Activated CD4-positive, CD25-positive, alpha-beta regulatory T cell (primary cell): Measurements from ENCODE around the gene KLHDC10.
"Not testable (repeated sequence)": the region's sequence is repeated elsewhere in the genome, so short reads cannot be mapped to it uniquely, and the experiment has no call there.

Experiments used
- DNase-seq, 4 experiments: peaks; one replicate each; lab custom pipeline; 2025; lab: John Stamatoyannopoulos, UW

KLHDC10 gene

DNA sequence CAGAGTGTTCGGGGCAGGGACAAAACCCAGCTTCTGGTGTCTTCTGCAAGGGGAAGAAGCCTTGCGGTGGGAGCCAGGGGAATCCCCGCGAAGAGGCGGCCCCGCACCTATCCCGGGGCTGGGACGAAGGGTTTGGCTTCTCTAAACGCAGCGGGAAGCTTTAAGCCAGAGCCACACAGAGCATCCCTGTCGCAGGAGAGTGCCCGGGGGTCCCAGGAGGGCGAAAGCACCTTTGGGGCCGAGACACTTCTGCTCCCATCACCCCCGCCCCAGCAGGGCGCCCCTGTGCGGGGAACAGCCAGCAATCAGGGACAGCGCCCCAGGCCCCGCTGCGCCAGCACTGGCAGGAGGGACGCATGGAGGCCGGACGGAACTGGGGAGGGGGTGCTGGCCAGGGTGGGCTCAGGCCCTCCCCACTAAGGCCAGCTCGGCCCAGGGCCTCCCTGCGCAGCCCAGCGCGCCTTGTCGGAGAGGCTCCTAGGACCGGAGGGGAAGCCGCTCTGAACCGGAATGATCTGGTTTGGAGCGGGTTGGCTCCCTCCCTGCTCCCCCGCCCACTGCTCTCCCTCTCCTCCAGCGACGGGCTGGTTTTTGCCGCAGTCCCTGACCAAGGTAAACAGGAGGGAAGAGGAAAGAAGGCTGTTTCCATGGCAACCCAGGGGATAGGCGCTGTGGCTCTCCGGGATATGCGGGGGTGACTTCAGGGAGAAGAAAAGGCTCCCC lies 71.0 kb downstream of the KLHDC10 start:
- DNase-seq = peak in 1 of 4 experiments; percentile 24

GRCh38 chr7:130141884-130142653 lies 71.7 kb downstream of the KLHDC10 start:
- no peak for DNase-seq

GRCh38 chr7:130142654-130143333 lies 72.5 kb downstream of the KLHDC10 start:
- no peak for DNase-seq

- no peak for DNase-seq
Observed at GRCh38 chr7:130143334-130143732, 73.0 kb downstream of the KLHDC10 start.

DNA sequence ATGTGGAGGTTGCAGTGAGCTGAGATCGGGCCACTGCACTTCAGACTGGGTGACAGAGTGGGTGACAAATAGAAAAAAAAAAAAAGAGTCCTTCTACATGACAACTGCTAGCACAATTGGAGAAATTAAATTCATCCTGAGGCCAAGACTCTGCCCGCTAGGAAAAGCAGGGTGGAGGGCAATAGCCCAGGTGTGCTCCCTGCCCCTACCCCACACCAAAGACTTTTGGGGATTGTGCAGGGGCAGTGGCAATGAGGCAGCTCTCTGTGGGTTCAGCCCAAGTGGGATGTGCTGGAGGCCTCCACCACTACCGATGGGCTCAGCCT lies 73.6 kb downstream of the KLHDC10 start:
- no peak for DNase-seq

DNA sequence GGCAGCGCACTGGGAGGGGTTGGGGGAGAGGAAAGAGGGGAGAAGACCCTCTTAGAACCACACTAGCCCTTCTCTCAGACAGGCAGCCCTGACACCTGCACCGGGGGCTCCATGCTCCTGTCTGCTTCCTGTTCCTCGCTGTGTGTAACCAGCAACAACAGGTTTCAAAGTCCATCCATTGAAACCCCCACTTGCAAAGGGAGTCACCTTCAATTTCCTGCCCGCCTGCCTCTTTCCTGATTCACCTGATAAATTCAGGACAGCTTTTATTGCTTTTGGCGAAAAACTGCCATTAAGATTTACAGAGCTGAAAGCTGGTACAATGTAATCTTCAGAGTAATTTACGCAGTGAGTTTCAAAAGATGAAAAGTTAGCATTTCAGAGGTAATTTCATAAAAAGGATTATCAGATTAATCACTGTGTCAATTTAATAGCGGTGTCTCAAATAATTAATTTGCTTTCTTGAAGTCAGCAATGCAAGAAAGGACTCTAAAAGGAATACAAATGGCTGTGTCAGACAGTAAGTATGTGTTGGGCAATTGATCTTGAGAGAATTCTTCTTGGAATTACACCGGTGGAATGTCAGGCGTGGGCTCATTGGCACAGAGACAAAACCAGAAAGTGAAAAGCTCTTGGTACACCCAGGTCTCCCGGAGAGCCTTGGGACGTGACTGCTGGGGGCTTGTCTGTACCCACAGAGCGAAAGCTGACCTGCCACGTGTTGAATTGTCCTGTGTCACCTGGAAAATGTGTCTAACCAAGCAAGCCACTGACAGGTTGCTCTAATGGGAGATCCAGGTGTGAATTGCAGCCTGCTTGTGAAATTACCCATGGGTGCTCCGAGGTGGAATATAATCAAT lies 74.2 kb downstream of the KLHDC10 start:
- DNase-seq = no peak

DNA sequence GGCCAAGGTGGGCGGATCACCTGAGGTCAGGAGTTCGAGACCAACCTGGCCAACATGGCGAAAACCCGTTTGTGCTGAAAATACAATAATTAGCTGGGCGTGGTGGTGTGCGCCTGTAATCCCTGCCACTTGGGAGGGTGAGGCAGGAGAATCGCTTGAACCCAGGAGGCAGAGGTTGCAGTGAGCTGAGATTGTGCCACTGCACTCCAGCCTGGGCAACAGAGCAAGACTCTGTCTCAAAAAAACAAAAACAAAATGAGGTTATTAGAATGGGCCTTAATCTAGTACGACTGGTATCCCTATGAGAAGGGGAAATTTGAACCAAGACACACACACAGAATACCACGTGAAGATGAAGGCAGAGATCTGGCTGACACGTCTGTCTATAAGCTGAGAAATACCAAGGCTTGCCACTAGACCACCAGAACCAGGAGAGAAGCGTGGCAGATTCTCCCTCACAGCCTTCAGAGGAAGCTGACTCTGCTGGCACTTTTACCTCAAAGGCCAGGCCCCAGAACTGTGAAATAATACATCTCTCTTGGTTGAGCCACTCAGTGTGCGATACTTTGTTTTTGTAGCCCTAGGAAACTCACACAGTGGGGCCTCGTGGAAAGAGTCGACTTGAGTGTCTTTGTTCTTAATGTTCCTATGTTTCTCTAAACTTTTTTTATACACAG lies 75.2 kb downstream of the KLHDC10 start:
- DNase-seq = no peak

- DNase-seq = not testable (repeated sequence)
Observed at GRCh38 chr7:130146142-130146541, 75.8 kb downstream of the KLHDC10 start.

- no peak for DNase-seq
Observed at GRCh38 chr7:130146693-130147405, 76.5 kb downstream of the KLHDC10 start.

- DNase-seq = no peak
Observed at GRCh38 chr7:130147710-130148325, 77.5 kb downstream of the KLHDC10 start.

DNA sequence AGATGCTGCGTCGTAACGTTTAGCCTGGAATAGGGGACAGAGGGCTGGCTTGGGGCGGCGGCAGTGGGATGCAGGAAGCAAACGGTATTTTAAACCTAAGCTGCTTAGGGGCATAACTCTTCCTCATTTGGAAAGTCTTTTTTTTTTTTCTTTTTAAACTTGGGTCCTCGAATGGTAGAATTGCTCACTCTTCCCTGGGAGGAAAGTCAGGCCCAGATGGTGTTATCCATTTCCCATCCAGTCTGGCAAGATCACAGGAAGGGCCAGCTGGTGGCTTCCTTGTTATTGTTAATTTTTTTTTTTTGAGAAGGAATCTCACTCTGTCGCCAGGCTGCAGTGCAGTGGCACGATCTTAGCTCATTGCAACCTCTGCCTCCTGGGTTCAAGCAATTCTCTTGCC lies 78.2 kb downstream of the KLHDC10 start:
- no peak for DNase-seq

DNA sequence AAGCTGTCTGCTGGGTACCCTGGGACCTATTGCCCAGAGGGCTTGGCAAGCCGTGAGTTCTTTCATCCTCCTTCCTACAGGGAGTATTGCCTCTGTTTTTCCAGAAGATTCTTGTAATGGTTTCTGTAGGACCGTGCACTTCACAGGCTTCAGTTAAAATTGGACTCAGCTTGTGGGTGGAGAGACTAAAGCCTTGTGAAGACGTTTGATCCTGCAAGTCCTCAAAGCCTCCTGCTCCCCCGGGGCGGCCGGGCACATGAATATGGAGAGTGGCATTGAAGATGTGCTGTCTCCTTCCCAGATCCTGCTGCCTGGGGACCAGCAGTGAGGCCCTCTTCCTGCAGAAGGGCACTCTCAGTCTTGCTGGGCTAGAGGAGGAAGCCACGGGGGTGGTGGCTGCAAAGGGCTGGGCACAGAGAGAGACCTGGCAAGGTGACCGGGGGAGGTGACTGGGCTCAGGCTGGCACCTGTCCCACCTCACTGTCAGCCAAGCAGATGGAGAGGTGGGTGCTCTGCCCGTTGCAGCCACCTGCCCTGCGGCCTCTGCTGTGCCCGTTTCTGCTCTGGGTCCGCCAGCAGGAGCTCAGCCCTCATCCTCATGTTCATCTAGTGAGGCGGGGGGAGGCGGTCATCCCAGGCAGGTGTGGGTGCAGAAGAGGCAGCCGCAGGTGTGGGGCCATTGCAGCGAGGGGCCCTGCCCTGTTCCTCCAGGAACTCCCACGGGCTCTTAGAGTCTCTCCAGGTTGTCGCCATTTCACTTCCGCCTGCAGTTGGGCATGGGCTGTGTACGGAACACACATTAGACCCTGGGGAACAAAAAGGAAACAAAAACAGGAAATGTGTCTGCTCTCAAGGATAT lies 79.2 kb downstream of the KLHDC10 start:
- DNase-seq = no peak

- no peak for DNase-seq
Observed at GRCh38 chr7:130150587-130150986, 80.3 kb downstream of the KLHDC10 start.

DNA sequence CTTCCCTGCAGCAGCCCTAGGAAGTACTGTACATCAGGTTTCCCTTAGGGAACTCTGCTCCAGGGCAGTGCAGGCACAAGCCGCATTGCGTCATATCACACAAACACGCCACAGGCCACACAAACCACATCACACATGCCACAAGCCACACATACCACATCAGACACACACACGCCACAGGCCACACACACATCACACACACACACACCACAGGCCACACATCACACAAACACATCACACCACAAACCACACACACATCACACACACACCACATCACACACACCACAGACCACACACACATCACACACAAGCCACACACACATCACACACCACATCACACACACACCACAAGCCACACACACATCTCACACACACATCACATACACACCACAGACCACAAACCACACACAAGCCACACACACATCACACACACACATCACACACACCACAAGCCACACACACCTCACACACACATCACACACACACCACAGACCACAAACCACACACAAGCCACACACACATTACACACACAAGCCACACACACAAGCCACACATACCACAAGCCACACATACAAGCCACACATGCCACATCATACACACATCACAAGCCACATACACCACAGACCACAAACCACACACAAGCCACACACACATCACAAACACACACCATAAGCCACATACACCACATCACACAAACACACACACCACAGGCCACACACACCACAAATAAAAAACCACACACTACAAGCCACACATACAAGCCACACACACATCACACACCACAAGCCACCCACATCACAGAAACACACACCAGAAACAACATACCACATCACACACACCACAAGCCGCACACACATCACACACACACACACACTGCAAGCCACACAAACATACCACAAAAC lies 81.5 kb downstream of the KLHDC10 start:
- DNase-seq = no peak

DNA sequence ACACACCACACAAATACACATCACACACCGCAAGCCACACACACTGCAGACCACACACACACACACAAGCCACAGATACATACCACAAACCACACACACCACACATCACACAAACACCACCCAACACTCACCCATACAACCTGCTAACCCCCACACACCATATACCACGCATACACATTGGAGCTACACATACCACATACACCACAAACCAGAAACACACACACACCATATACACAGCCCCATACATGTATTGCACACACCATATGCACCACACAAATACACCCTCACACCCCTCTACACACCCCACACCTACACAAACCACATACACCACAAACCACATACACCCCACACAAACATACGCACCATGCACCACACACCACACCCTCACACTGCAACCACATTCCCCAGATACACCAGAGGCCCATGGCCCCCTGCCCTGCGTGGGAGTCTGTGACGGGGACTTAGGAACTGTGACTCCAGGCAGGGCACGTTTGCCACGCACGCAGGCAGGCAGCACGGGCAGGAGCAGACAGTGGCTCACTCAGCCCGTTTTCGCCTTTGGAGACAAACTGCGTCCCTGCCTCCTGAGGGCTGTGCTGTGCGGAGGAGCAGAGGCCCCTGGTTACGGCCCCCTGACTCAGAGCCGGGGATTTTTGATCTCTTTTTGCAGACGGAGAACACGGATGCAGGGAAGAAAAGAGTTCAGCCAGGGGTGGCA lies 82.3 kb downstream of the KLHDC10 start:
- DNase-seq = no peak

- no peak for DNase-seq
Observed at GRCh38 chr7:130153211-130153908, 83.0 kb downstream of the KLHDC10 start.

DNA sequence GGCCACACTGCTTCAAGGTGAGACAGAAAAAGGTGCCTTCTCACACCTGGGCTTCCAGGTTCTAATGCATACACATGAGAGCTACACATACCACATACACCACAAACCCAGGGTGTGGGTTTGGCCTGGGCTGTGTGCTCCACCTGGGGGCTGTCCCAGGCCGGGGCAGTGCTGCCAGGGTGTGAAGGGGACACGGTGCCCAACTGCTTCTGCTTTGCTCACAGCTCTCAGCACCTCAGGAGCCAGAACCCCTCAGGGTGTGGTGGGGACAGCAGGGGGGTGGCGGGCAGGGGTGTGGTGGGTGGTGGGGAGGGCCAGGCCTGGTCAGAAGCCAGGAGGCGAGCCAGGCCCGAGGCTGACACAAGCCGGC lies 83.8 kb downstream of the KLHDC10 start:
- DNase-seq = no peak
